ENCODE data around the gene ACOXL.

ACOXL gene

DNA sequence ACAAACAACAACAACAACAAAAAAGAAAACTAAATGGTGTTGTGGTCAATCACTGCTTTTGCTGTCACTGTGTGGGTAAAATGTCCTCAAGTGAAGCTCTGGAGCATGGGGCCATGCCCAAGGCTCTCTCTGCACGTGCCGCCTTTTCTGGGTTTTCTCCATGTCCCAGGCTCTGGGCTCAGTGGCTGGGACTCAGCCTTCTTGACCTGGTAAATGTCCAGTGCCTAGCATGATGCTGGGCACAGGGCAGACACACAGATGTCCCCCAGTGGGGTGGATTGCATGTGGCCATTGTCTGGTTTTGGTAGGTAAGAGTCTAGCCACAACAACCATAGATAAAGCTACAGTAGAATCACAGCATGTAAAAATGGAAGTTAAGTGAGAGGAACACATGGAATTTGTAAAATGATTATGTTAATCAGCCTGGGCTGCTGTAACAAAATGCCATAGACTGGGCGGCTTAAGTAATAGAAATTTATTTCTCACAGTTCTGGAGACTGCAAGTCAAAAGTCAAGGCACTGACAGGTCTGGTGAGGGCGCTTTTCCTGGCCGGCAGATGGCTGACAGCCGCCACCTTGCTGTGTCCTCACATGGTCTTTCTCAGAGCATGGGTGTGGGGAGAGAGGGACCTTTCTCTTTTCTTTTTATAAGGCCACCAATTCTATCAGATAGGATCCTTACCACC is 174.4 kb downstream of the ACOXL start:
- Histone ChIP-seq H3K27me3 (ENCODE audit: control insufficient read depth, insufficient read depth, low read length) (no peaks in the 10 kb centered on the region), H3K9ac (ENCODE audit: low read length) (no peak overlapping the region), H3K4me3 (ENCODE audit: low read length) (no peak overlapping the region), H3K9me3 (ENCODE audit: control insufficient read depth, low read length) (no peaks in the 10 kb centered on the region), H3K36me3 (ENCODE audit: control insufficient read depth, insufficient read depth, low read length) (no peaks in the 10 kb centered on the region), H3K4me1 (ENCODE audit: control insufficient read depth, insufficient read depth, low read length) (no peaks in the 10 kb centered on the region)

DNA sequence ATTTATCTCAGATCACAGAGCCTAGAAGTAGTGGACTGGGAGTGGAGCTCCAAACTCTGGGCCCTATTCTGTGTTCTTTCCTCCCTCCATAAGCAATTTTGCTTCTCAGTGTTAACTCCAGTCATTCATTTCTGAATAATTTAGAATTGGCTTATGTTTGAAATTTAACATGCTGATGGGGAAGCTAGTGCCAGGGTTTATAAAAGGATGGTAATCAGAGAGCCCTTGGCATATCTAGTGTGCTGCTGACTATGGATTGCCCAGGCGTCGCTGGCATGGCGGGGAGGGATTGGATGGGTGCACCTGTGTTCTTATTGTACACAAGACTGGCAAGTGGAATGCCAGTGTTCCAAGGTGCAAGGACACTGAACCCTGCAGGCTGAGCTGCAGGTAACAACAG is 177.1 kb downstream of the ACOXL start:
- H3K4me3 ChIP-seq (ENCODE audit: low read length), result no peak overlapping the region
- H3K27me3 ChIP-seq (ENCODE audit: control insufficient read depth, insufficient read depth, low read length), result no peaks in the 10 kb centered on the region
- no peaks in the 10 kb centered on the region for H3K4me1 ChIP-seq (ENCODE audit: control insufficient read depth, insufficient read depth, low read length)
- H3K36me3 ChIP-seq (ENCODE audit: control insufficient read depth, insufficient read depth, low read length), result no peaks in the 10 kb centered on the region
- H3K9me3 ChIP-seq (ENCODE audit: control insufficient read depth, low read length), result no peaks in the 10 kb centered on the region
- H3K9ac ChIP-seq (ENCODE audit: low read length), result no peak overlapping the region

DNA sequence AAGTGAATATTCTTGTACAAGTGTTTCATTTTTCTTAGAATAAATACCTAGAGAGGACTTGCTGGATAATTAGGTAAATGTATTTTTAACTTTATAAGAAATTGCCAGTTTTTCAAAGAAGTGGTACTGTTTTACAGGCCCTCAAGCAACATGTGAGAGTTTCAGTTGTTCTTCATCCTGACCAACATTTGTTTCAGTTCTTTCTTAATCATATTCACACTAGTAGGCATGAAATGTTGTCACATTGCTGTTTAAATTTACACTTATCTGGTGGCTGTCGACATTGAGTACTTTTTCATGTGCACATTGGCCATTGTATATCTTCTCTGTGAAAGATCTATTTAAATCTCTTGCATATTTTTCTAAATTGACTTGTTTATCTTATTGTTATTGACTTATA is 178.1 kb downstream of the ACOXL start:
- Histone ChIP-seq H3K4me3 (ENCODE audit: low read length) (no peak overlapping the region), H3K9me3 (ENCODE audit: control insufficient read depth, low read length) (no peaks in the 10 kb centered on the region)

DNA sequence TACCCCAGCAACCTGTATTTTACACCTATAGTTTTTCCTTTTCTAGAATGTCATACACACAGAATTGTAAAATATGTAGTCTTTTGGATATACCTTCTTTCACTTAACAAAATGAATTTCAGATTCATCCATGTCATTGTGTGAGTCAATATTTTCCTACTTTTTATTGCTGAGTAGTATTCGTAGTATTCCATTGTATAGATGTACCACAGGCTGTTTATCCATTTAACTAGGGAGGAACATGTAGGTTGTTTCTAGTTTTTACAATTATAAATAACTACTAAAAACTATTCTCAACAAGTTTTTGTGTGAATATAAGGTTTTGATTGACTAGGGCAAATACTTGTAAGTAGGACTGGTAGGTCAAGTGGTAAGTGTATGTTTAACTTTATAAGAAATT is 187.4 kb downstream of the ACOXL start:
- Histone ChIP-seq H3K9ac (ENCODE audit: low read length) (no peak overlapping the region), H3K9me3 (ENCODE audit: control insufficient read depth, low read length) (no peaks in the 10 kb centered on the region), H3K27me3 (ENCODE audit: control insufficient read depth, insufficient read depth, low read length) (no peaks in the 10 kb centered on the region), H3K36me3 (ENCODE audit: control insufficient read depth, insufficient read depth, low read length) (no peaks in the 10 kb centered on the region), H3K4me1 (ENCODE audit: control insufficient read depth, insufficient read depth, low read length) (no peaks in the 10 kb centered on the region), H3K4me3 (ENCODE audit: low read length) (no peak overlapping the region)

More for the DNA sequence above, 178.1 kb downstream of the ACOXL start:
- Histone ChIP-seq H3K4me1 (ENCODE audit: control insufficient read depth, insufficient read depth, low read length) (no peaks in the 10 kb centered on the region), H3K9ac (ENCODE audit: low read length) (no peak overlapping the region), H3K27me3 (ENCODE audit: control insufficient read depth, insufficient read depth, low read length) (no peaks in the 10 kb centered on the region), H3K36me3 (ENCODE audit: control insufficient read depth, insufficient read depth, low read length) (no peaks in the 10 kb centered on the region)

DNA sequence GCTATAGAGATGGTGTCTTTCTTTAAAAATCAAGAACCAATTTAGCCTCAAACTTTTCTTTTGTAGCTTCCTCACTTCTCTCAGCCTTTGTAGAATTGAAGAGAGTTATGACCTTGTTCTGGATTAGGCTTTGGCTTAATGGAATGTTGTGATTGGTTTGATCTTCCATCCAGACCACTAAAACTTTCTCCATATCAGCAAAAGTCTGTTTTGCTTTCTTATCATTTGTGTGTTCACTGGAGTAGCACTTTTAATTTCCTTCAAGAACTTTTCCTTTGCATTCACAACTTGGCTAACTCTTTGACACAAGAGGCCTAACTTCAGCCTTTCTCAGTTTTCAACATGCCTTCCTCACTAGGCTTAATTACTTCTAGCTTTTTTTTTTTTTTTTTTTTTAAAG is 193.1 kb downstream of the ACOXL start:
- no peak overlapping the region for H3K9ac ChIP-seq (ENCODE audit: low read length)
- no peaks in the 10 kb centered on the region for H3K9me3 ChIP-seq (ENCODE audit: control insufficient read depth, low read length)
- H3K36me3 ChIP-seq (ENCODE audit: control insufficient read depth, insufficient read depth, low read length), result no peaks in the 10 kb centered on the region
- H3K4me1 ChIP-seq (ENCODE audit: control insufficient read depth, insufficient read depth, low read length), result no peaks in the 10 kb centered on the region
- H3K27me3 ChIP-seq (ENCODE audit: control insufficient read depth, insufficient read depth, low read length), result no peaks in the 10 kb centered on the region
- H3K4me3 ChIP-seq (ENCODE audit: low read length), result no peak overlapping the region

DNA sequence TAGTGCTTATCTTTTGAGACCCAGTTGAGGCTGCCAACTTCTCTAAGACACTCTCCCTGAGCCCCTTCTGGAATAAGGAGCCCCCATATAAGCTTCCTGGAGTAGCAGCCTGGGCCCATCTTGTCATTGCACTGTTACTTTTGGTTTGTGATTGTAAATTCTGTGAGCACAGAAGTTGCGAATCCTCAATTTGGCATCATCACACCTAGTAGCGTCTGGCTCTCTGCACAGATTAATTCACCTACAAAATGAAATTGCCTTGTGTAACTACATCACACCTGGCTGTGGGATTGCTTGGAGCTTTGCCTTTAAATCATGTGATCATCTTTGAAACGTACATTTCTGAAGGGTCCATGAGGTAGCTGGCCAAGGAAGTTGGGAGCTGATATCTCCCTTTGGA is 195.2 kb downstream of the ACOXL start:
- Histone ChIP-seq H3K27me3 (ENCODE audit: control insufficient read depth, insufficient read depth, low read length) (no peaks in the 10 kb centered on the region), H3K4me1 (ENCODE audit: control insufficient read depth, insufficient read depth, low read length) (no peaks in the 10 kb centered on the region), H3K4me3 (ENCODE audit: low read length) (no peak overlapping the region), H3K9me3 (ENCODE audit: control insufficient read depth, low read length) (no peaks in the 10 kb centered on the region), H3K9ac (ENCODE audit: low read length) (no peak overlapping the region), H3K36me3 (ENCODE audit: control insufficient read depth, insufficient read depth, low read length) (no peaks in the 10 kb centered on the region)

DNA sequence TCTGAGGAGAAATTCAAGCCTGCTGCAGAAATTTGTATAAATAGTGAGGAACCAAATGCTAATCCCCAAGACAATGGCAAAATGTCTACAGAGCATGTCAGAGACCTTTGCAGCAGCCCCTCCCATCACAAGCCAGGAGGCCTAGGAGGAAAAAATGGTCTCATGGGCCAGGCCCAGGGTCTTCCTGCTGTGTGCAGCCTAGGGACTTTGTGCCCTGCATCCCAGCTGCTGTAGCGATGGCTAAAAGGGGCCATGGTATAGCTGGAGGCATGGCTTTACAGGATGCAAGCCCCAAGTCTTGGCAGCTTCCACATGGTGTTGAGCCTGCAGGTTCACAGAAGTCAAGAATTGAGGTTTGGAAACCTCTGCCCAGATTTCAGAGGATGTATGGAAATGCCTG is 197.2 kb downstream of the ACOXL start:
- H3K36me3 ChIP-seq (ENCODE audit: control insufficient read depth, insufficient read depth, low read length), result no peaks in the 10 kb centered on the region
- no peak overlapping the region for H3K9ac ChIP-seq (ENCODE audit: low read length)
- no peaks in the 10 kb centered on the region for H3K9me3 ChIP-seq (ENCODE audit: control insufficient read depth, low read length)
- no peaks in the 10 kb centered on the region for H3K4me1 ChIP-seq (ENCODE audit: control insufficient read depth, insufficient read depth, low read length)
- no peak overlapping the region for H3K4me3 ChIP-seq (ENCODE audit: low read length)
- no peaks in the 10 kb centered on the region for H3K27me3 ChIP-seq (ENCODE audit: control insufficient read depth, insufficient read depth, low read length)

DNA sequence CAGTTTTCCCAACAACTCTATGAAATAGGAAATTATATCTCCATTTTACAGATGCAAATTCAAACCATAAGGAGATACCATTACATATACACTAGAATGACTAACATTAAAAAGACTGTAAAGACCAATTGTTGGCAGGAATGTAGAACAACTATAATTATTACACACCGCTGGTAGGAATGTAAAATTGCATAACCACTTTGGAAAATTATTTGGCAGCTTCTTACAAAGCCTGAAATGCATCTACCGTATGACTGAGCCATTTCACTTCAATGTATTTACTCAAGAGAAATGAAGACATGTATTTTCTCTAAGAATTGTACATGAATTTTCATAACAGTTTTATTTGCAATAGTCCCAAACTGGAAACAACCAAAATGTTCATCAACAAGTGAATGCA is 199.3 kb downstream of the ACOXL start:
- Histone ChIP-seq H3K27me3 (ENCODE audit: control insufficient read depth, insufficient read depth, low read length) (no peaks in the 10 kb centered on the region), H3K9me3 (ENCODE audit: control insufficient read depth, low read length) (no peaks in the 10 kb centered on the region), H3K36me3 (ENCODE audit: control insufficient read depth, insufficient read depth, low read length) (no peaks in the 10 kb centered on the region), H3K4me1 (ENCODE audit: control insufficient read depth, insufficient read depth, low read length) (no peaks in the 10 kb centered on the region), H3K9ac (ENCODE audit: low read length) (no peak overlapping the region), H3K4me3 (ENCODE audit: low read length) (no peak overlapping the region)

DNA sequence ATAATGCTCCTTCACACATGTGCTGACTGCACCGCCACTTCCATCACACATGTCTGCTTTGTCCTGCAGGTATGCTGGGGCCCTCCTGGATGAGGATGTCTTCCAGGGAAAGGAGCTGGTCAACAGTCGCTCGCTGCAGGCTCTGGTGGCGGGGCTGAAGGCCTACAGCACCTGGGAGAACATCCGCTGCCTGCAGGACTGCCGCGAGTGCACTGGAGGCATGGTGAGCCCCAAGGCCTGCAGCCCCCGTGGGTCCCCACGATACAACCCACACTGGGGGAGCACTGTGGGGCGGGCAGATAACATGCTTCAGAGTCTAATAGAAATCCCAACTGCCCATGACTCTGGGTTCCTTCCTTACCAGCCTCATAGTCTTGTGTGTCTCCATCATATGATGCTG is 201.0 kb downstream of the ACOXL start:
- Histone ChIP-seq H3K4me3 (ENCODE audit: low read length) (no peak overlapping the region), H3K27me3 (ENCODE audit: control insufficient read depth, insufficient read depth, low read length) (no peaks in the 10 kb centered on the region)

DNA sequence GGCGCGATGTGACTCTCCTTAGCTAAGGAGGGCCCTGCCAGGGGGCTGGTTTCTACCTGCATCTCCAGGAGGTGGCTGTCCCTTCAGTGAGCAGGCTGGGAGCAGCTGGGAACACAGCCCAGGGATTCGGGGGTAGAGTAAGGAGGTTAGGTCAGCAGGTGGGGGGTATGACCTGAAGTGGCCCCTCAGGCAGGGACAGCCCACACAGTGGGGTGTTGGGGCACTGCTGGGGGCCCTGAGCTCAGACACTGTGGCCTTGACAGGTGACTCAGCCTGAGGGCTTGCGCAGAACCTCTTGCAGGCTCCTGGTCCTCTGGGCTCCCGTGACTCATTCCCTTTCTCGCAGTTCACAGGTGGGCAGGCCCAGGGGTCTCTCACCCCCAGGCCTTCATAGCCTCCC is 202.6 kb downstream of the ACOXL start:
- H3K36me3 ChIP-seq (ENCODE audit: control insufficient read depth, insufficient read depth, low read length), result no peaks in the 10 kb centered on the region
- H3K9me3 ChIP-seq (ENCODE audit: control insufficient read depth, low read length), result no peaks in the 10 kb centered on the region
- H3K4me1 ChIP-seq (ENCODE audit: control insufficient read depth, insufficient read depth, low read length), result no peaks in the 10 kb centered on the region
- H3K27me3 ChIP-seq (ENCODE audit: control insufficient read depth, insufficient read depth, low read length), result no peaks in the 10 kb centered on the region
- H3K9ac ChIP-seq (ENCODE audit: low read length), result no peak overlapping the region
- no peak overlapping the region for H3K4me3 ChIP-seq (ENCODE audit: low read length)

More for the DNA sequence above, 201.0 kb downstream of the ACOXL start:
- H3K36me3 ChIP-seq (ENCODE audit: control insufficient read depth, insufficient read depth, low read length), result no peaks in the 10 kb centered on the region
- no peaks in the 10 kb centered on the region for H3K4me1 ChIP-seq (ENCODE audit: control insufficient read depth, insufficient read depth, low read length)
- H3K9me3 ChIP-seq (ENCODE audit: control insufficient read depth, low read length), result no peaks in the 10 kb centered on the region
- no peak overlapping the region for H3K9ac ChIP-seq (ENCODE audit: low read length)

DNA sequence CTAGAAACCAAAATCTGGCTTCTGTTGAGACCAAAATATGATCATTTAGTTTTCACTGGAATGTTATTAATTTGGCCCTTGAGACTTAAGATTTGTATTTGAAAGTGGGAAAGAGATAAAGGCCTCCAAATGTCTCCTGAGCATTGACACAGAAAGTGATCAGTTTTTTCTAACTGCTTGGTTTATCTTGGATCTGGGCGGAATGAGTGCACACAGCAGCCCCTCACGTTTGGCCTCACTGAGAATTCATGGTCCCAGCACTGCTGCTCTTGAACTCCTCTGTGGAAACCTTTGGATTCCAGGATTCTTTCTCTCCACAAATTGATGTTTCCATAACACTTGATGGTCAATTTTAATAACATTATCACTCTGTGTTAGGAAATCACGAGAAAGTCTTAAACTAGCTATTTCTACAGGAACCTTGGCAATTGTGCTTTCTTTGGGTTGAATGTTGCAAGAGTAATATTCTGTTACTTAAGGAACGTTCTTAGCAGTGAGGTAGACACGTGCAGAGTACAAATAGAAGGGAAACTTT is 208.1 kb downstream of the ACOXL start:
- no peaks in the 10 kb centered on the region for H3K4me1 ChIP-seq (ENCODE audit: control insufficient read depth, insufficient read depth, low read length)
- H3K27me3 ChIP-seq (ENCODE audit: control insufficient read depth, insufficient read depth, low read length), result no peaks in the 10 kb centered on the region
- no peaks in the 10 kb centered on the region for H3K36me3 ChIP-seq (ENCODE audit: control insufficient read depth, insufficient read depth, low read length)
- no peaks in the 10 kb centered on the region for H3K9me3 ChIP-seq (ENCODE audit: control insufficient read depth, low read length)
- H3K4me3 ChIP-seq (ENCODE audit: low read length), result no peak overlapping the region
- no peak overlapping the region for H3K9ac ChIP-seq (ENCODE audit: low read length)

DNA sequence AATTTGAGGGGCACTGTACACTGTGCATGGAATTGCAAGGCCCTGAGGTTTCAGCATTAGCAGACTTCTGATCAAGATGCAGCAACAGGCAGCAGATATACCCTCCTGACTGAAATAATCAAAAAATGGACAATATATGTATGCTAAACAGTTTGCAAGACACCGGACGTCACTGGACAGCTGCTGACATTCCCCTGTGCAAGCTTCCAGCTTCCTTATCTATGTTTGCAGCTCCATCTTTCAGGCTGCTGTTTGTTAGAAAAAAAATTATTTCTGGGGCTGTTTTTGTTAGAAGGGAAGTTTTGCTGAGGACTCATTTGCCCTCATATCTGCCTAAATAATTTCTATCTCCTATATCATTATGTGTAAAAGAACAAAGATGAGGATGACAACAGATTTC is 208.9 kb downstream of the ACOXL start:
- no peak overlapping the region for H3K4me3 ChIP-seq (ENCODE audit: low read length)

More for the DNA sequence above, 208.9 kb downstream of the ACOXL start:
- Histone ChIP-seq H3K4me1 (ENCODE audit: control insufficient read depth, insufficient read depth, low read length) (no peaks in the 10 kb centered on the region), H3K36me3 (ENCODE audit: control insufficient read depth, insufficient read depth, low read length) (no peaks in the 10 kb centered on the region), H3K27me3 (ENCODE audit: control insufficient read depth, insufficient read depth, low read length) (no peaks in the 10 kb centered on the region), H3K9ac (ENCODE audit: low read length) (no peak overlapping the region), H3K9me3 (ENCODE audit: control insufficient read depth, low read length) (no peaks in the 10 kb centered on the region)
